Left kidney (tissue), 2 donors: ENCODE results near the gene ENPP1. TPM values are rescaled to one million over a fixed set of nuclear protein-coding genes. Genes with fewer than 3 reads are reported as not detected.
"Not testable (repeated sequence)": the region's sequence is repeated elsewhere in the genome, so short reads cannot be mapped to it uniquely, and the experiment has no call there.

ENCODE experiments used
- DNase-seq: peaks from one replicate; pipeline ENCODE4 v3.0.0-alpha.2; 2013
- polyA plus RNA-seq: library from polyadenylated mRNA; unstranded; fragments of 120-200 nt; gene quantifications from one replicate; pipeline ENCODE4 v1.2.1, GENCODE V29; 2013; ENCODE audit not compliant: insufficient read length

The ENPP1 gene
- polyA plus RNA-seq, 1 donor: 25.9 TPM

DNA sequence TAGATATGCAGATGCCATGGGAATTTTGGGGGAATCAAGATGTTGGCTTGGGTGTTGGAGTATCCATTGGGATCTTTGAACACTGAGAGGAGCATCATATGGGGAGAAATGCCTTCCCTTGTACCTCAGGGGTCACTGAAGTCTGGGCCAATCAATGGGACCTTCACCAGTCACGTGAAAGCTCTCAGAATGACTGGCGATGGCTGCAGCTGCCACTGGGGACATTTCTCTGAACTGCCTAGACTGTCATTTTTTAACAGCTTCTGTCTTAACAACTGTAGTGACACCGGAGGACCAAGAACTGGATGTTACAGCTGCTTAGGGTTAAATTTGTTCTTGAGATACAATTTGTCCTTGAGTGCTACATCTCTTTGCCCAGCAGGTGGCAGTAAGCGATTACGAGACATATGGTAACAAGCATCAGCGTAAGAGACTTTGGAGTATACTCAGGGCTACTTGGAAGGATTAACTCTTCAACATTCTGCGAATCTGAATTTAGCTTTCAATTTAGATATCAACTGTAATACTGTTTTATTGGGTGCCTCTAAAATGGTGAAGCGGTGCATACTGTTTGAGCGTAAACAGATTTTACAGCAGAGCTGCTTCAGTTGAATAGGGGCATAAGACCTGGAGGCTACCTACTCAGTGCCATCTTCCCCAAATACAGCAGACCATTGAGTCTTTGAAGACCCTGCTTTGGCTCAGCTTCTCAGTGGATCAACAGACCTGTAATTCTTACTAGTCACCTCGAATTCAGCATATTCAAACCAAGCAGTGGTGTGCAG, 107.3 kb downstream of the ENPP1 start:
- peak; percentile 80 for DNase-seq

DNA sequence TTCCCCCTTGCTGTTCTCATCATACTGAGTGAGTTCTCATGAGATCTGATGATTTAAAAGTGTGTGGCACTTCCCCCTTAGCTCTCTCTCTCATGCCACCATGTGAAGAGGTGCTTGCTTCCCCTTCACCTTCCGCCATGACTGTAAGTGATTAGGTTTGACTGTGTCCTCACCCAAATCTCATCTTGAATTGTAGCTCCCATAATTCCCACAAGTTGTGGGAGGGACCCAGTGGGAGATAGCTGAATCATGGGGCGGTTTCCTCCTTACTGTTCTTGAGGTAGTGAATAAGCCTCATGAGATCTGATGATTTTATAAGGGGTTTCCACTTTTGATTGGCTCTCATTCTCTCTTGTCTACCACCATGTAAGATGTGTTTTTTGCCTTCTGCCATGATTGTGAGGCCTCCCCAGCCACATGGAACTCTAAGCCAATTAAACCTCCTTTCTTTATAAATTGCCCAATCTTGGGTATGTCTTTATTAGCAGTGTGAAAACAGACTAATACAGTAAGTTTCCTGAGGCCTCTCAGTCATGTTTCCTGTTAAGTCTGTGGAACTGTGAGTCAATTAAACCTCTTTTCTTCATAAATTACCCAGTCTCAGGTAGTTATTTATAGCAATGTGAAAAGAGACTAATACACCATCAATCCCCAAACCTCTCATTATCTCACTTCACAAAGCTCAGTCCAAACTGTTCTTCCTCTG, 108.4 kb downstream of the ENPP1 start:
- DNase-seq: not testable (repeated sequence)

- no peak for DNase-seq
These were observed 109.0 kb downstream of the ENPP1 start for GRCh38 chr6:131916847-131917246.

- DNase-seq: no peak
These were observed 109.5 kb downstream of the ENPP1 start for GRCh38 chr6:131917318-131917717.

DNA sequence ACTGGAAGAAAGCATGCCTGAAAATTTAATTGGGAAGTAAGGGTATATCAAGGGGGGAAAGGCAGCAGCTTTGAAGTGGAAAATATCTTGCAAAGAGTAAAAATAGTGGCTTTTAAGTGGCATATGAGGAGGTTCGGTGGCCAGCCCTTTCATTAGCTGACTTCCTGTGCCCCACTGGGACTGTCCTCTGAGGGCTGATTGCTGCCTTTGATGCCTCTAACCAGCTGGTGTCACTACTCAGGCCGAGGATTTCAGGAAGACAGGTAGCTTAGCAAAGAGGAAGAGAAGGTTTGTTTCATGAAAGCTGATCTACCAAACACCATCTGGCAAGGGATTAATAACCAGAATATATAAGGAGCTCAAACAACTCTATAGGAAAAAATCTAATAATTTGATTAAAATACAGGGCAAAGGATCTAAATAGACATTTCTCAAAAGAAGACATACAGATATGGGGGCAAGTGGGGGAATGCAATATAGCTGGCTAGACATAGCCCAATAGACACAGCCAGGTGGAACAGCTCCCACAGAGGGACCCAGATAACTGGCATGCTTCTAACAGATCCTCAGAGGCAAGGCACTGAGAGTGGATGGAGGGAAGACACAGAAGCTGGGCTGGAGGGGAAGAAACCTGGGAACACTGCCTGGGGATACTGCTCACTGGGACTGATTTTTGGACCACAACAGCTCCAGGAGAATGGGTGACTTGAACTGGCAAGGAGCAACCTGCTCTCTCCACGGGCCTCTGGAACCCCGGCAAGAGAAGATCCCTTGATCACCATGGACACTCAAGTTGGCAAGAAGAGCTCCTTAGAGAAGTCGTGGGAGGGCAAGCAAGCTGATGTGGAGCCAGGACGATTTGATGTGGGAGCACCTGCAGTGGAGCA, 110.2 kb downstream of the ENPP1 start:
- no peak for DNase-seq

- no peak for DNase-seq
These were observed 111.0 kb downstream of the ENPP1 start for GRCh38 chr6:131918650-131919355.

DNA sequence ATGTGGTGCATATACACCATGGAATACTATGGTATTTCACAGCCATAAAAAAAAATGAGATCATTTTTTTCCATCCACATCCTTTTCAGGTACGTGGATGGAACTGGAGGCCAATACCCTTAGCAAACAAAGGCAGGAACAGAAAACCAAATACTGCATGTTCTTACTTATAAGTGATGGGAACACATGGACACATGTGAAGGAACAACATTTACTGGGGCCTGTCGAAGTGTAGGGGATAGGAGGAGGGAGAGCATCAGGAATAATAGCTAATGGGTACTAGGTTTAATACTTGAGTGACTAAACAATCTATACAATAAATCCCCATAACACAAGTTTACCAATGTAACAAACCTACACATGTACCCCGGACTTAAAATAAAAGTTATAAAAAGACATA, 112.8 kb downstream of the ENPP1 start:
- DNase-seq: no peak

DNA sequence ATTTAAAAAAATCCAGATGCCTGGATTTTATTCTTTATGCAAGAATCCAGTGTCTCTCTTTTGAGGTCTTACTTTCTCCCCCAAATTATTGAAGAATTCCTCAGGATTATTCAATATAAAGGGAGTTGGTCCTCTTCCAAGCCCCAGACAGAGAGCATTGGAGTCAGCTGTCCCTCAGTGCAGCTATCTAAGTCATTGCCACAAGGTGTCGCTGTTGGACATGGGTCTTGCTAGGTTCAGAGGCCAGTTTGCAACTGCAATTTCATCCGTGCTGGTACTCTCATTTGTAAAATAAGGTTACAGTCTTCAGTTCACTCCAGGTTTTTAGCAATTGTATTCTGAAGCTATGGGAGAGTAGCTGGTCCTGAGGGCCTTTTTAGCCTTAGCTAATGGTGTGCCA, 115.5 kb downstream of the ENPP1 start:
- peak; percentile 46 for DNase-seq

DNA sequence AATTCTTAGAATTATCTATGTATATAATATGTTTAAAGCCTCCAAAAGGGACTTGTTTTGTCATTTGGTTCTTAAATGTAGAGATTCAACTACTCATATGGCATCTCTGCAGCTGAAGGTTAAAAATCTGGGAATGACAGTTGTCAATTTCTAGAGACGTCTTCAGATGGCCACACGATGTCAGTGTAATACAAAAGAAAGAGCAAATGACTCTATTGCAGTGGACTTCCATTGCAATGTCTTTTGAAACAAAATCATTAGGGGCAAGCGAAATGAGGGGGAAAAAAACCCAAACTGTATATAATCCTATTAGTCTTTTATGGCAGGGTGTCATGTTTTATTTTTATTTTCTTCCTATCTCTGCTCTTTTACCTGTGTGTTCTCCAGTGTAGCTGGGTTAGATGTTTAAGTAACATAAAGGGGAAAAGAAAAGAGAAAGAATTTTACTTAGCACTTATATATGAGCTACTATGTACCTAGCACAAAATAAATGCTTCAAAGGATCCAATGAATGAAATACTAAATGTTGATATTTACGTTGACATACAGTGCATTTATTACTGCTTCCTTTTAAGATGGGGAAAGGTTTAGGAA, 117.2 kb downstream of the ENPP1 start:
- DNase-seq: no peak

GRCh38 chr6:131929264-131929663, 121.4 kb downstream of the ENPP1 start:
- no peak for DNase-seq

GRCh38 chr6:131929976-131930375, 122.2 kb downstream of the ENPP1 start:
- no peak for DNase-seq

GRCh38 chr6:131931063-131931750, 123.4 kb downstream of the ENPP1 start:
- DNase-seq: no peak

- no peak for DNase-seq
These were observed 128.3 kb downstream of the ENPP1 start for GRCh38 chr6:131936156-131936555.

- DNase-seq: no peak
These were observed 129.4 kb downstream of the ENPP1 start for GRCh38 chr6:131937226-131937625.

DNA sequence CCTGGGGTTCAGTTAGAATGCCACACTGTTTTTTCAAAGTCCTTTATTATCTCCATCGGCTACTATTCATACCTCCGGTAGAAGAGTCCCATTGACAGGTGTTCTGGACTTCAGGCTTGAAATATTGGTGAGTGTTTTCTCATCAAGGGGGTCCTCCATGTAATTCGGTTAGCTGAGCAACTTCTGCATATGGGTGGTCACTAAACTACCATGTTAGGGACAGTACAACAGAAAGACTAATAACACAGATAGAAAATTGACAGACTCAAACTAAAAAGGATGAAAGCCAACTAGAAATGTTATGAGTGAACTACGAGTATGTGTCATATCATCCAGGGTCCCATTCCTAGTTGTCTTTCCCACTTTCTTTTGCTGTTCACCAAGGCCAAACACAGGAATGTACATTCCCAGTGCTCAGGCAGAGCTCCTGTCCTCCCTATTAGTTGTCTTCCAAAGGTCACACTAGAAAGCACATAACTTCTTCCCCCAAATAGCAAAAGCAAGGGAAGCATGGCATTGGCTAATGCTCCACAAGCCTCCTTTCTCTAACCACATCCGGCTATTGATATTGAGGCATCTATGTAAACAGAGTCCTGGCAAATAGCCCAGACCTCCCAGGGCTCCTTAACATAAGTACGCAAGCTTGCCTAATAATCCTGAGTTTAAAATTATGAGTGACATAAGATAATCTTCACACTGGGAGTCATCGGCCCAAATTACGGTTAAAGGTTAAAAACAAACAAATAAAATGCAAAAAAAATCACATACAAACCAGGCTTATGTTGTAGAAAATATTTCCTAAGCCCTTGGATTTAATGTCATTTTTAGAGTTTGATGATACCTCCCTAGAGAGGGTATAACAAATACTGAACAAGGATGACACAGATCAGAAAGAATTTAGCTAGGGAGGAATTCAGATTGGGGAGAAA, 130.1 kb downstream of the ENPP1 start:
- no peak for DNase-seq
